NCI-H345 treated with DMSO at 0.1 percent for 48 hours (cell line): ENCODE data around the gene PCDH1.

Experiments used
- DNase-seq: peaks from one replicate; lab custom pipeline; 2025; ENCODE audit not compliant: unreplicated experiment; lab: John Stamatoyannopoulos, UW

Gene PCDH1

DNA sequence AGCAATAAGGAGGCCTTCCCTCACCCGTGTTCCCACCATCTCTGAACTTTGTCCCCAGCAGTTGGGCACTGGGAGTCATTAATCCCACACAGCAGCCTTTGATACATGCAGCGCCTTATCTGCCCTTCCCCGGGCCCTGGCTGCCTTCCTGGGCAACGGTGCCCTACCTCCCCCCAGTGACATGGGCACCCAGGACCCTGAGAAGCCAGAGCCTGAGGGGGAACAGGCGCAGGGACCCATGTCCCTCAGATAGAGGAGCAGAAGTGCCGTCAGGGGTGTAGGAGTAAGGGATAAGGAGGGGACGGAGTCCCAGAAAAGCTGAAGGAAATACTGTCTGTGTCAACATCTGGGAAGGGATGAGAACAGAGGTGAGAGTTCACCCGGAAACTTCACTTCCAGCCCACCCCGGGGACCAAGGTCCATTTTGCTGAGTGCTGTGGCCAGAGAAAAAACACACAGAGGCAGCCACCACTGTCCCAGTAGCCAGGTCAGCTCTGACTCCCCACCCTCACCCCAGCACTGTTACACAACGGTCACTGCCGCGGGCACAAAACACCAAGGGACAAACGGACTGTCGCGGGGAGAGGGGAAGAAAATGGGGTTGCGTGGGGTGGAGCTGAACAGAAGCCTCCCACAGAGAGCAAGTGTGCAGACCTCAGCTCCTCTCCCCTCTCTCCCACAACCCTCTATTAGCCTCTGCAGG is 3.8 kb downstream of the PCDH1 start:
- DNase-seq: no peak

DNA sequence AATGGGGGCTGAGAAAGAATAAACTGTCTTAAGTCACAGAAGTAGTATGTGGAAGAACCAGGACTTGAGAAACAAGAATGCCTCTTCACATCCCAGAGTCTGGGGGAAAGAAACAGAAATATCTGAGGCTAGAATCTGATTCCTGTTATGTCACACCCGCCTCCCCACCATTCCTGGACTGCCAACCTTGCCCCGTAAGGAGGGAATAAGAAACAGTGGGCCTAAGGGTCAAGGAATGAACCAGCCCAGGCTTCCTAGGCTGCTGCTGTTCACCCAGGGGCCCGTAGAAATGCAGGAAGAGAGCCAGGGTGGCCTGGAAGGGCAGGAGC is 4.3 kb downstream of the PCDH1 start:
- no peak for DNase-seq

DNA sequence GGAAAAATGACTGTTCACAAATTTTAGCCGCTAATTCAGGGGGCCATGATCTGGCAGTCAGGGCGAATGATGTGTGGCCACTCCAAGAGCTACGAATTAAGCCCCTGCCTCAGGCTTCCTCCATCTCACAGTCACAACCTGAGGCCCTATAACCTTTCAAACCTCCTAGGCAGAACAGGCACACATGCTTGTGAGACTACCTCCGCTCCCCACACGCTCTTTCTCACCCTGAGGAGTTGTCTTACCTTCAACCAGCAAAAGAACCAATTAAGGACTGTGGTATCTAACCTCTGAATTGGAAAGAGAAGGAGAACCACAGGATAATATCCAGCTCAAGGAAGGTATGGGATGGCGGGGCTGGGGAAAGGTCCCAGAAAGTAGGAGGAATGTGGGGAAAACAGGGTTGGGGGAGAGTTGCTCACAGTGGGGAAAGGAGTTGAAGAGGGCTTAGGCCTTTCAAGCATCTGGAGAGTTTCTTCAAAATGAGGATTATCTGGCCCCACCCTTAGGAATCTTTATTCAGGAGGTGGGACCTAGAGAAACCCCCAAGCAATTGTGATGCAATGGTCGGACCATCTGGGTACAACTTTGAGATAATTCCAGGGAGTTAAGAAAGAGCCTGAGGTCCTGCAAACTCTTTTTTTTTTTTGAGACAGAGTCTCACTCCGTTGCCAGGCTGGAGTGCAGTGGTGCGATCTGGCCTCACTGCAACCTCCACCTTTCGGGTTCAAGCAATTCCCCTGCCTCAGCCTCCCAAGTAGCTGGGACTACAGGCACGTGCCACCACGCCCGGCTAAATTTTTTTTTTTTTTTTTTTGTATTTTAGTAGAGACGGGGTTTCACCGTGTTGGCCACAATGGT is 5.5 kb downstream of the PCDH1 start:
- no peak for DNase-seq

DNA sequence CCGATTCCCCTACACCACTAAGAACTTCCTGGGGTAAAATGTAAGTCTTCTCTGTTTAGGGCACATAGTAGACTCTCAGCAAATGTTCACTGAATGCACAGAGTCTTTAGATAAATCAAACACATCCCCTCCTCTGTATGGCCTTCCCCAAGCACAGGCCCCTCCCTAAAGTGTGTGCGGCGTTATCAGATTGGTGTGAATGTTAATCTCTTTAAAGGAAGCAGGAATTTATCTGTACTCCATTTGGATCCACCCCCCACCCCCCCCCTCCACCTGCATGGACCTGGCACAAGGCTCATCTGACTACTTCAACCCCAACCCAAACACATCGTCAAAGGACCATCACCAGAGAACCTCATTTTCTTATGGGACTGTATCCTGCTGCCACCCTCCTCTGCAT is 6.3 kb downstream of the PCDH1 start:
- DNase-seq: no peak

DNA sequence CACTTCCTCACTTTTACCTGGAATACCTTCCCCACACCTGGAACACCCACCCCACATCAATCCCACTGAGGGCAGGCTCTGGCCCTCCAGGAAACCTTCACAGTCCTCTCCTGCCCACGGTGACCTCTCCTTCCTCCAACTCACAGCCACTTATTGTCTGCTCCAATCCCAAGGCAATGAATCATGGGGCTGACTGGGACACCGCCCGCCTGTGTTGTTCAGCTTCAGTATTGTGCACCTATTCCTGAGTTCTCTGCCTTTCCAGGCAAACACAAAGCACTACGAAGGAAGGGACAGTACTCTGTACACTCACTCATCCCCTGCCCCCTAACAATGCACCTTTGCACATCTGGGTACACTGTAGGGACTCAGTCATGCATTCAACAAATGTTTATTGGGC is 7.3 kb downstream of the PCDH1 start:
- no peak for DNase-seq

GRCh38 chr5:141870228-141870627 is 8.0 kb downstream of the PCDH1 start:
- DNase-seq: no peak

- no peak for DNase-seq
Measured at GRCh38 chr5:141869514-141869913, 8.7 kb downstream of the PCDH1 start.

GRCh38 chr5:141869040-141869439 is 9.2 kb downstream of the PCDH1 start:
- no peak for DNase-seq

DNA sequence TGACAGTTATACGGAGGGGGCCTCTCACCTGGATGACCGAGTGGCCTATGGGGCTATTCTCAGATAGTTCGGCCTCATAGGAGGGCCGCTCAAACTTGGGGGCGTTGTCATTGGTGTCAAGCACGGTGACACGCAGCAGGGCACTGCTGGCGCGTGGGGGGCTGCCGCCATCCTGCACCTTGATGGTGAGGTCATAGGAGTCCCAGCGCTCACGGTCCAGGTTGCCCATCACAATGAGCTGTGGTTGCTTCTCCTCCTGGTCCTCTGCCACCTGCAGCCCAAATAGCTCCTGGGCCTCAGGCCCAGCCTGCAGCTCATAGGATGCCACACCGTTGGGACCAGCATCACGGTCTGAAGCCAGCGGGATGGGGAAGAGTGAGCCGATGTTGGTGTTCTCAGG is 9.7 kb downstream of the PCDH1 start:
- DNase-seq: no peak

- DNase-seq: no peak
Measured at GRCh38 chr5:141867651-141868050, 10.6 kb downstream of the PCDH1 start.

- DNase-seq: no peak
Measured at GRCh38 chr5:141867139-141867538, 11.1 kb downstream of the PCDH1 start.

GRCh38 chr5:141866096-141866495 is 12.1 kb downstream of the PCDH1 start:
- no peak for DNase-seq

DNA sequence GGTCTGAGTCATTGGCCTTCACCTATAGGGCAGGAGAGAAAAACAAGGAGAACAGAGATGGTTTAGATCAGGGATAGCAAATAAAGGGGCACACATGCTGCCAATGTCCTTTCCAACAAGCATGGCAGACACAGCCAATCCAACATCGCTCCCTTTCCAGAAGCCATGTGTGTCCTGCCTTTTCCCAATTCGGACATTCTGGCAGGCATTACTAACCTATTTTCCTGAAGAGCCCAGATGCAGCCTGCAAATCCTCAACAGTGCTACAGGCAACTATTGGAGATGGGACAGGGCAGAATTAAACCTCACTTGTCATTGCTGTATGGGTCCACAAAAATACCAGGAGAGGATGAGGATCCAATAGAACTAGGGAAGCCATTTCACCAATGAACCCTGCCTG is 12.8 kb downstream of the PCDH1 start:
- no peak for DNase-seq

- DNase-seq: no peak
Measured at GRCh38 chr5:141864371-141865370, 13.5 kb downstream of the PCDH1 start.

DNA sequence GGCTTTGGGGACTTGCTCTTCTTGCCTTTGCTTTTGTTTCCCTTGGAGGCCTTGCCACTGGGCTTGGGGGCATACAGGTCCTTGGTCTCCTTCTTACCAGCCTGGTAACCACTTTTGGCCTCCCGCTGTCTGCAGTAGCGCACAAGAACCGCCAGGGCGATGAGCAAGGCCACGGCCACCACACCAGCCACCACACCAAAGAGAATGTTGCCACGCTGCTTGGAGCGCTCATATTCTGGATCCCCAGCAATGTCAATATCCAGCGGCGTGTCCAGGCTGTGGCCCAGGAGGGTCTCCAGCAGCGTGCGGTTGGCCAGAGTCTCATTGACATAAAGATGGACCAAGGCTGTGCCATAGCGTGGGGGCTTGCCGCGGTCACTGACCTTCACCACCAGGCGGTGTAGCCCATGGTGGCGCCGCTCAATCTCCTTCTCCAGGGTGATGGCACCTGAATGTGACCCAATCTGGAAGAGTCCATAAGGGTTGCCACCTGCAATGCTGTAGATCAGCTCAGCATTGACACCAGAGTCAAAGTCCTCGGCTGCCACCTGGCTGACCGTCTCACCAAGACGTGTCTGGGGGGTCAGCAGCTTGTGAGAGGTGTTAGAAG is 14.5 kb downstream of the PCDH1 start:
- no peak for DNase-seq

GRCh38 chr5:141862936-141863543 is 15.2 kb downstream of the PCDH1 start:
- no peak for DNase-seq

- no peak for DNase-seq
Measured at GRCh38 chr5:141861194-141861593, 17.0 kb downstream of the PCDH1 start.

- peak; percentile 3 for DNase-seq
Measured at GRCh38 chr5:141858079-141858765, 20.0 kb downstream of the PCDH1 start.

- no peak for DNase-seq
Measured at GRCh38 chr5:141857226-141857625, 21.0 kb downstream of the PCDH1 start.
